IPS-18a (cell line): ENCODE results near the gene SIAE.

Experiments
- H3K27ac ChIP-seq: one replicate; pipeline ENCODE4 v1.5.1; 2013; ENCODE audit warnings: low read length
- H3K27me3 ChIP-seq: one replicate; pipeline ENCODE4 v1.6.1; 2013; ENCODE audit warnings: mild to moderate bottlenecking, low read length; ENCODE audit not compliant: control insufficient read depth, insufficient read depth
- H3K36me3 ChIP-seq: one replicate; pipeline ENCODE4 v1.6.1; 2013; ENCODE audit warnings: low read depth, low read length; ENCODE audit not compliant: control insufficient read depth
- H3K4me1 ChIP-seq: one replicate; pipeline ENCODE4 v1.6.1; 2013; ENCODE audit warnings: low read depth, low read length; ENCODE audit not compliant: control insufficient read depth
- H3K4me3 ChIP-seq: one replicate; pipeline ENCODE4 v1.5.1; 2013; ENCODE audit warnings: low read length
- H3K9ac ChIP-seq: one replicate; pipeline ENCODE4 v1.6.1; 2013; ENCODE audit warnings: mild to moderate bottlenecking, low read length, moderate library complexity
- H3K9me3 ChIP-seq: one replicate; pipeline ENCODE4 v1.6.1; 2013; ENCODE audit warnings: low read depth, low read length; ENCODE audit not compliant: control insufficient read depth

Gene SIAE

GRCh38 chr11:124662106-124662505 is 11.4 kb downstream of the SIAE start:
- H3K27ac ChIP-seq, result no peak overlapping the region
- H3K36me3 ChIP-seq, result no peaks in the 10 kb centered on the region
- peaks cover 7% of the 10 kb centered on the region for H3K27me3 ChIP-seq

GRCh38 chr11:124661553-124661952 is 12.0 kb downstream of the SIAE start:
- H3K9ac ChIP-seq, result no peak overlapping the region

More at GRCh38 chr11:124662106-124662505, 11.4 kb downstream of the SIAE start:
- no peaks in the 10 kb centered on the region for H3K9me3 ChIP-seq
- H3K4me3 ChIP-seq, result no peak overlapping the region
- no peak overlapping the region for H3K9ac ChIP-seq
- H3K4me1 ChIP-seq, result peaks cover 15% of the 10 kb centered on the region

GRCh38 chr11:124658986-124659385 is 14.6 kb downstream of the SIAE start:
- Histone ChIP-seq H3K4me3 (no peak overlapping the region), H3K9me3 (no peaks in the 10 kb centered on the region), H3K36me3 (no peaks in the 10 kb centered on the region), H3K27ac (no peak overlapping the region), H3K27me3 (peaks cover 10% of the 10 kb centered on the region), H3K4me1 (peaks cover 22% of the 10 kb centered on the region), H3K9ac (no peak overlapping the region)

More at GRCh38 chr11:124661553-124661952, 12.0 kb downstream of the SIAE start:
- Histone ChIP-seq H3K36me3 (no peaks in the 10 kb centered on the region), H3K4me3 (no peak overlapping the region), H3K27ac (no peak overlapping the region), H3K4me1 (peaks cover 19% of the 10 kb centered on the region), H3K9me3 (no peaks in the 10 kb centered on the region), H3K27me3 (peaks cover 5% of the 10 kb centered on the region)

- no peak overlapping the region for H3K4me3 ChIP-seq
- peaks cover 22% of the 10 kb centered on the region for H3K4me1 ChIP-seq
- H3K9ac ChIP-seq, result no peak overlapping the region
- H3K9me3 ChIP-seq, result no peaks in the 10 kb centered on the region
- no peak overlapping the region for H3K27ac ChIP-seq
- peaks cover 10% of the 10 kb centered on the region for H3K27me3 ChIP-seq
- no peaks in the 10 kb centered on the region for H3K36me3 ChIP-seq
Measured at GRCh38 chr11:124658501-124658900, 15.0 kb downstream of the SIAE start.

DNA sequence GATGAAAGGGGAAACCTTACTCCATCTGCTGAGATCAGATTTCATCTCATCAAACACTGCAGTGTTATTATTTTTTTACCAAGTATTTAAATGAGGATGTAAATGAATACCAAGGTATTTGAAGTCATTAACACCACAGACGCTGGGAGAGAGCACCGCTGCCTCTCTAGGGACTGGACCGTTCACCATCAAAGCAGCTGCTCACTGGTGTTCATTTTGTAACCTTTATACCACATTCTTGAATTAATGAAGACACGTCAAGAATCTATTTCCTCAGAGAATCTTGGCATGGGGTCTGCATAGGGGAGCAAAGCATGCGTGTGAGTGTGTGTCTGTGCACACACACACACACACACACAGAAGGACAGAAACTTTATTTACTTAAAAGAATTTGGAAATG is 15.6 kb downstream of the SIAE start:
- H3K4me1 ChIP-seq, result peaks cover 22% of the 10 kb centered on the region
- H3K9ac ChIP-seq, result no peak overlapping the region
- H3K27ac ChIP-seq, result no peak overlapping the region
- no peaks in the 10 kb centered on the region for H3K36me3 ChIP-seq
- H3K4me3 ChIP-seq, result no peak overlapping the region
- H3K9me3 ChIP-seq, result no peaks in the 10 kb centered on the region
- peaks cover 10% of the 10 kb centered on the region for H3K27me3 ChIP-seq

DNA sequence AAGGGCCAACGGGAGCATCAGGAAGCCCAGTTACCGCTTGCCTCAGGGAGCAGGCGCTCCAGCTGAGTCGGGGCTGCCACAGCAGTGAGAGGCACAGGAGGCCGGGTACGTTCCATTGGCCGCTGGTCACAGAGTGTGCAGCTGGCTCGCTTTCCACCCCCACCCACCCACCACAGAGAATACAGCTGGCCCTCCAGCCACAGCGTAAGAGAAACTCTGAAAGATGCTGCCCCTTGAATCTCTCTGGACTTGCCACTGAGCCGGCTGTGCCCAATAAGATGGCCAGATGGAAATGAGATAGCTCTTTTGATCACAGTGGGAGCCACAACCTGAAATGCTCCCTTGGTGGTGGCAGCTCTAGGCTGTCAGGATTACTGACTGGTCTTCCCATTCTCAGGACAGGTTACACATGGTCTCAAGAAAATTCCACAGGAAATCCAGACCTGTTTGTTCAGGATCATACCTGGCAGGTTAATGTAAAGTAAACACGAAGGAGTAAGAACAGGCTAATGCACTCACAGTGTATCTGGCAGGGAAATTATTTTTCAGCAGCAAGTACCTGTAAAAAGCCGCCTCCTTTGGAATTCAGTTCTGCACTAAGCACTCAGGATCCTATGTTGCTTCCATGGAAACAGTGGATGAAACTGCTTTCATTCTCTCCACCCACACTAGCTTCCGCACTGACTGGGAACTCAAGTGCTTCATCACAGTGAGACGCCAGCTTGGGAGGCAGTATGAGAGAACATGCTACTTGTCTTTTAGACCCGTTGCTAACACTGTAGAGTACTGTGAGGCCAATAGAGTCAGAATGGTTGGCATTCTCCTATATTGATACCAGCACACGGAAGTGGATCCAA is 16.5 kb downstream of the SIAE start:
- Histone ChIP-seq H3K27me3 (peaks cover 10% of the 10 kb centered on the region), H3K9me3 (no peaks in the 10 kb centered on the region), H3K4me3 (peak overlapping the region; percentile 25), H3K36me3 (no peaks in the 10 kb centered on the region), H3K27ac (no peak overlapping the region), H3K9ac (no peak overlapping the region), H3K4me1 (peaks cover 22% of the 10 kb centered on the region)

GRCh38 chr11:124648610-124649009 is 24.9 kb downstream of the SIAE start:
- Histone ChIP-seq H3K27ac (no peak overlapping the region), H3K27me3 (no peaks in the 10 kb centered on the region), H3K4me1 (peaks cover 6% of the 10 kb centered on the region), H3K4me3 (no peak overlapping the region), H3K36me3 (no peaks in the 10 kb centered on the region), H3K9me3 (no peaks in the 10 kb centered on the region), H3K9ac (no peak overlapping the region)

DNA sequence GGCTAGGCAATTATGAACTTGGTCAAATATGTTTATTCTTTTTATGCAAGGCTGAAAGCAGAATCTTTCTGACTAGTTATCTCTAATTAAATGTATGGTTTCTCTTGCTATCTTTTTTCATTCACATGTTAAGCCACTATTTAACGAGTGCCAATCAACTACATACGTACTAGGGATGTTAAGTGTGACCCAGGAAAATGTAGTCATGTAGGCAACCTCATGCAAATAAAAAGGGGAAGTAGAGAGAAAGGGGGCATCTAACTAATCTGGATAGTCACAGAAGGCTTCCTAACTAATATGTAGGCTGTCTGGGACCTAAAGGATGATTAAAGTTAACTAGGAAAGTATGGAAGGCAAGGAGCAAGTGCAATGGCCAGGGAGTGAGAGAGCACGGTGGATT is 27.4 kb downstream of the SIAE start:
- no peaks in the 10 kb centered on the region for H3K9me3 ChIP-seq
- no peaks in the 10 kb centered on the region for H3K27me3 ChIP-seq
- H3K4me1 ChIP-seq, result peaks cover 6% of the 10 kb centered on the region
- H3K4me3 ChIP-seq, result no peak overlapping the region
- no peak overlapping the region for H3K27ac ChIP-seq
- no peaks in the 10 kb centered on the region for H3K36me3 ChIP-seq
- H3K9ac ChIP-seq, result no peak overlapping the region

GRCh38 chr11:124644426-124645280 is 28.9 kb downstream of the SIAE start:
- no peaks in the 10 kb centered on the region for H3K27me3 ChIP-seq
- H3K9ac ChIP-seq, result no peak overlapping the region
- H3K27ac ChIP-seq, result no peak overlapping the region
- peak overlapping the region; percentile 40 for H3K4me3 ChIP-seq
- no peaks in the 10 kb centered on the region for H3K36me3 ChIP-seq
- peaks cover 6% of the 10 kb centered on the region for H3K4me1 ChIP-seq
- no peaks in the 10 kb centered on the region for H3K9me3 ChIP-seq

GRCh38 chr11:124643605-124644425 is 29.7 kb downstream of the SIAE start:
- Histone ChIP-seq H3K9ac (no peak overlapping the region), H3K4me3 (no peak overlapping the region), H3K27me3 (no peaks in the 10 kb centered on the region), H3K36me3 (no peaks in the 10 kb centered on the region), H3K27ac (no peak overlapping the region), H3K9me3 (no peaks in the 10 kb centered on the region), H3K4me1 (peaks cover 6% of the 10 kb centered on the region)

DNA sequence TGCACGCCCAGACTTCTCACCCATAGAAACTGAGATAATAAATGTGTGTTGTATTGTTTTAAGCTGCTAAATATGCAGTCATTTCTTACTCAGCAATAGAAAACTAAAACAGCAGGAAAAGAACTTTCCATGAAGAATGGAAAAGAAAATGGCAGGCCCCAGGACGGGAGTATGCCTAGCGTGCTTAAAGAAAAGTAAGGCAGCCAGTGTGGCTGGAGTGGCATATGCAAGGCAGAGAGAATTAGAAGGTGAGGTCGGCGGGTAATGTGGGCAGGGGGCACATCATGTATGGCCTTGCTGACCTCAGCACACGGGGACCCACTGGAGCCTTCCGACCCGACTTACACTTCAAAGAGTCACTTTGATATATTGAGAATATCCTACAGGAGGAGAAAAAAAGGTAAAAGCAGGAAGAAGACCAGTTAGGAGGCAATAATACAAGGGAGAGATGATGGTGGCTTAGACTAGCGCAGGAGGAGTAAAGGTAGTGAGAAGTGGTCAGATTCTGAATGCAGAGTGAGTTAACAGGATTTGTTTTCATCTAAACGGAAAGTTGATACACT is 30.4 kb downstream of the SIAE start:
- no peak overlapping the region for H3K27ac ChIP-seq
- no peak overlapping the region for H3K9ac ChIP-seq
- no peaks in the 10 kb centered on the region for H3K9me3 ChIP-seq
- no peaks in the 10 kb centered on the region for H3K36me3 ChIP-seq
- H3K27me3 ChIP-seq, result no peaks in the 10 kb centered on the region
- no peak overlapping the region for H3K4me3 ChIP-seq
- H3K4me1 ChIP-seq, result peaks cover 6% of the 10 kb centered on the region
